ENCODE data around the gene NDUFA1.

DNA sequence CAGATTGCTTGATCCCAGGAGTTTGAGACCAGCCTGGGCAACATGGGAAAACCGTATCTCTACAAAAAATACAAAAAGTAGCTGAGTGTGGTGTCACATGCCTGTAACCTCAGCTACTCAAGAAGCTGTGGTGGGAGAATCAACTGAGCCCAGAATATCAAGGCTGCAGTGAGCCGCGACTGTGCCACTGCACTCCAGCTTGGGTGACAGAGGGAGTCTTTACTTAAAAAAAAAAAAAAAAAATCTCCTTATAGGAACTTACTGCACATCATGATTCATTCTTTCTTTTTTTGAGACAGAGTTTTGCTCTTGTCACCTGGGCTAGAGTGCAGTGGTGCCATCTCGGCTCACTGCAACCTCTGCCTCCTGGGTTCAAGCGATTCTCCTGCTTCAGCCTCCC, 43.2 kb upstream of the NDUFA1 start:
- TF ChIP-seq EZH2phosphoT487 (IDR thresholded peaks at IDR 0.05; ENCODE audit: borderline replicate concordance, low read length) (no peak), CTCF (IDR thresholded peaks at IDR 0.05; ENCODE audit: low read depth, low read length, poor library complexity, severe bottlenecking) (no peak)
